ENCODE data around the gene NACC2.

DNA sequence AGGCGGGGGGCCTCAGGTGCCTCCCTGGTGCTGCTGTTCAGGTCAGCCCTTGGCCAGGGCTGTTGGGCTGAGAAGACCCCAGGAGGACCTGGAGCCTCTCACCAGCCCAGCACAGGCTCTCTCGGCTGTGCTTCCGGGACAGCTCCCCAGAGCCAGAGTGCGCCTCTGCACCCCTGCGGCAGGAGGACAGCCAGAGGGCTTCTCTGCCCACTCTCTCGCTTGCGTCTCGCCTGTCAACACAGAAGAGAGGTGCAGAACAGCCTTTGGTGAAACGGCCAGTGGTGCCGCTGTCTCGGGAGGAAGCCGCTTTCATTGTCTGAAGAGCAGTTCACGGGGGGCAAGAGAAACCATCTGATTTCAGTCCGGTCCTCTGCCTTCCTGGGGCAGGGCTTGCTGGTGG lies 3.8 kb upstream of the NACC2 start:
- TF ChIP-seq, protein P1, sequence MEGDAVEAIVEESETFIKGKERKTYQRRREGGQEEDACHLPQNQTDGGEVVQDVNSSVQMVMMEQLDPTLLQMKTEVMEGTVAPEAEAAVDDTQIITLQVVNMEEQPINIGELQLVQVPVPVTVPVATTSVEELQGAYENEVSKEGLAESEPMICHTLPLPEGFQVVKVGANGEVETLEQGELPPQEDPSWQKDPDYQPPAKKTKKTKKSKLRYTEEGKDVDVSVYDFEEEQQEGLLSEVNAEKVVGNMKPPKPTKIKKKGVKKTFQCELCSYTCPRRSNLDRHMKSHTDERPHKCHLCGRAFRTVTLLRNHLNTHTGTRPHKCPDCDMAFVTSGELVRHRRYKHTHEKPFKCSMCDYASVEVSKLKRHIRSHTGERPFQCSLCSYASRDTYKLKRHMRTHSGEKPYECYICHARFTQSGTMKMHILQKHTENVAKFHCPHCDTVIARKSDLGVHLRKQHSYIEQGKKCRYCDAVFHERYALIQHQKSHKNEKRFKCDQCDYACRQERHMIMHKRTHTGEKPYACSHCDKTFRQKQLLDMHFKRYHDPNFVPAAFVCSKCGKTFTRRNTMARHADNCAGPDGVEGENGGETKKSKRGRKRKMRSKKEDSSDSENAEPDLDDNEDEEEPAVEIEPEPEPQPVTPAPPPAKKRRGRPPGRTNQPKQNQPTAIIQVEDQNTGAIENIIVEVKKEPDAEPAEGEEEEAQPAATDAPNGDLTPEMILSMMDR (IDR thresholded peaks at IDR 0.05; ENCODE audit: low read depth, low read length, missing input control): no peak
- no peak for TF ChIP-seq GABPA (IDR thresholded peaks at IDR 0.05 in 1 of 2, conservative IDR thresholded peaks at IDR 0.05 in 1 of 2)
- TF ChIP-seq SP1 (IDR thresholded peaks at IDR 0.05): no peak

All from liver (tissue), 3 donors.